ENCODE results near the gene USP32. TPM values are rescaled to one million over a fixed set of nuclear protein-coding genes. Genes with fewer than 3 reads are reported as not detected.
"Not testable (repeated sequence)": the region's sequence is repeated elsewhere in the genome, so short reads cannot be mapped to it uniquely, and the experiment has no call there.

The USP32 gene
- total RNA-seq, 2 donors from 2014 or later, result 27.5 to 34.2 TPM

- not testable (repeated sequence) for H3K4me1 Mint-ChIP-seq; H3K27ac Mint-ChIP-seq; ATAC-seq; H3K4me3 Mint-ChIP-seq; H3K9me3 ChIP-seq (ENCODE audit: control insufficient read depth, low read length, poor library complexity, severe bottlenecking); H3K27me3 Mint-ChIP-seq; DNase-seq
- peaks cover 14% of the 10 kb centered on the region for H3K36me3 Mint-ChIP-seq (ENCODE audit: low read depth)
These were observed 193.3 kb downstream of the USP32 start for GRCh38 chr17:60198630-60199029.

GRCh38 chr17:60194141-60194540 lies 197.8 kb downstream of the USP32 start:
- H3K4me1 Mint-ChIP-seq; ATAC-seq; H3K27me3 Mint-ChIP-seq; H3K4me3 Mint-ChIP-seq; DNase-seq; H3K9me3 ChIP-seq (ENCODE audit: control insufficient read depth, low read length, poor library complexity, severe bottlenecking): not testable (repeated sequence)
- Mint-ChIP-seq H3K36me3 (ENCODE audit: low read depth) (peaks cover 16% of the 10 kb centered on the region), H3K27ac (peak overlapping the region; percentile 68)

- no peak overlapping the region for H3K4me3 Mint-ChIP-seq
- no peak overlapping the region for H3K27ac Mint-ChIP-seq
- no peaks in the 10 kb centered on the region for H3K27me3 Mint-ChIP-seq
- H3K36me3 Mint-ChIP-seq (ENCODE audit: low read depth), result peaks cover 16% of the 10 kb centered on the region
- H3K4me1 Mint-ChIP-seq, result peaks cover 7% of the 10 kb centered on the region
- ATAC-seq, result no peak
- H3K9me3 ChIP-seq (ENCODE audit: control insufficient read depth, low read length, poor library complexity, severe bottlenecking), result no peaks in the 10 kb centered on the region
- DNase-seq, result no peak
These were observed 198.5 kb downstream of the USP32 start for GRCh38 chr17:60193482-60193881.

- H3K27me3 Mint-ChIP-seq; DNase-seq; H3K27ac Mint-ChIP-seq; H3K4me3 Mint-ChIP-seq; H3K4me1 Mint-ChIP-seq; ATAC-seq; H3K9me3 ChIP-seq (ENCODE audit: control insufficient read depth, low read length, poor library complexity, severe bottlenecking): not testable (repeated sequence)
- H3K36me3 Mint-ChIP-seq (ENCODE audit: low read depth), result peaks cover 16% of the 10 kb centered on the region
These were observed 198.9 kb downstream of the USP32 start for GRCh38 chr17:60193032-60193431.

GRCh38 chr17:60190032-60190431 lies 201.9 kb downstream of the USP32 start:
- not testable (repeated sequence) for DNase-seq; H3K4me1 Mint-ChIP-seq; H3K4me3 Mint-ChIP-seq; H3K9me3 ChIP-seq (ENCODE audit: control insufficient read depth, low read length, poor library complexity, severe bottlenecking); H3K27me3 Mint-ChIP-seq; ATAC-seq; H3K27ac Mint-ChIP-seq
- peaks cover 11% of the 10 kb centered on the region for H3K36me3 Mint-ChIP-seq (ENCODE audit: low read depth)

GRCh38 chr17:60188759-60189158 lies 203.2 kb downstream of the USP32 start:
- Mint-ChIP-seq H3K27ac (no peak overlapping the region), H3K36me3 (ENCODE audit: low read depth) (peaks cover 2% of the 10 kb centered on the region), H3K4me3 (no peak overlapping the region), H3K27me3 (no peaks in the 10 kb centered on the region), H3K4me1 (no peaks in the 10 kb centered on the region)
- DNase-seq (no peak), ATAC-seq (no peak)
- H3K9me3 ChIP-seq (ENCODE audit: control insufficient read depth, low read length, poor library complexity, severe bottlenecking), result no peaks in the 10 kb centered on the region

GRCh38 chr17:60186846-60187745 lies 204.8 kb downstream of the USP32 start:
- H3K36me3 Mint-ChIP-seq (ENCODE audit: low read depth); H3K4me1 Mint-ChIP-seq; H3K27me3 Mint-ChIP-seq; H3K4me3 Mint-ChIP-seq; ATAC-seq; H3K27ac Mint-ChIP-seq; H3K9me3 ChIP-seq (ENCODE audit: control insufficient read depth, low read length, poor library complexity, severe bottlenecking); DNase-seq: not testable (repeated sequence)

- H3K36me3 Mint-ChIP-seq (ENCODE audit: low read depth); H3K9me3 ChIP-seq (ENCODE audit: control insufficient read depth, low read length, poor library complexity, severe bottlenecking); H3K27me3 Mint-ChIP-seq; DNase-seq; H3K4me3 Mint-ChIP-seq; H3K27ac Mint-ChIP-seq; H3K4me1 Mint-ChIP-seq; ATAC-seq: not testable (repeated sequence)
These were observed 205.6 kb downstream of the USP32 start for GRCh38 chr17:60186372-60186771.

- H3K4me1 Mint-ChIP-seq; H3K27me3 Mint-ChIP-seq; ATAC-seq; H3K36me3 Mint-ChIP-seq (ENCODE audit: low read depth); H3K27ac Mint-ChIP-seq; DNase-seq; H3K9me3 ChIP-seq (ENCODE audit: control insufficient read depth, low read length, poor library complexity, severe bottlenecking); H3K4me3 Mint-ChIP-seq: not testable (repeated sequence)
These were observed 211.6 kb downstream of the USP32 start for GRCh38 chr17:60180380-60180779.

- not testable (repeated sequence) for ATAC-seq; DNase-seq; H3K36me3 Mint-ChIP-seq (ENCODE audit: low read depth); H3K4me3 Mint-ChIP-seq; H3K27ac Mint-ChIP-seq; H3K27me3 Mint-ChIP-seq; H3K9me3 ChIP-seq (ENCODE audit: control insufficient read depth, low read length, poor library complexity, severe bottlenecking); H3K4me1 Mint-ChIP-seq
These were observed 213.8 kb downstream of the USP32 start for GRCh38 chr17:60178180-60178579.

- DNase-seq; H3K27ac Mint-ChIP-seq; H3K4me3 Mint-ChIP-seq; ATAC-seq; H3K36me3 Mint-ChIP-seq (ENCODE audit: low read depth); H3K4me1 Mint-ChIP-seq; H3K9me3 ChIP-seq (ENCODE audit: control insufficient read depth, low read length, poor library complexity, severe bottlenecking); H3K27me3 Mint-ChIP-seq: not testable (repeated sequence)
These were observed 215.2 kb downstream of the USP32 start for GRCh38 chr17:60176763-60177162.

- H3K9me3 ChIP-seq (ENCODE audit: control insufficient read depth, low read length, poor library complexity, severe bottlenecking); ATAC-seq; H3K27ac Mint-ChIP-seq; H3K4me3 Mint-ChIP-seq; H3K36me3 Mint-ChIP-seq (ENCODE audit: low read depth); H3K27me3 Mint-ChIP-seq; DNase-seq: not testable (repeated sequence)
- peaks cover 14% of the 10 kb centered on the region for H3K4me1 Mint-ChIP-seq
These were observed 217.2 kb downstream of the USP32 start for GRCh38 chr17:60174767-60175166.

- no peaks in the 10 kb centered on the region for H3K9me3 ChIP-seq (ENCODE audit: control insufficient read depth, low read length, poor library complexity, severe bottlenecking)
- no peak for DNase-seq
- Mint-ChIP-seq H3K36me3 (ENCODE audit: low read depth) (no peaks in the 10 kb centered on the region), H3K27ac (no peak overlapping the region), H3K4me3 (no peak overlapping the region), H3K27me3 (no peaks in the 10 kb centered on the region), H3K4me1 (peaks cover 14% of the 10 kb centered on the region)
- ATAC-seq, result no peak
These were observed 217.9 kb downstream of the USP32 start for GRCh38 chr17:60174035-60174434.

- ATAC-seq, result no peak
- Mint-ChIP-seq H3K27ac (no peak overlapping the region), H3K36me3 (ENCODE audit: low read depth) (no peaks in the 10 kb centered on the region), H3K4me1 (peaks cover 14% of the 10 kb centered on the region), H3K4me3 (no peak overlapping the region), H3K27me3 (no peaks in the 10 kb centered on the region)
- H3K9me3 ChIP-seq (ENCODE audit: control insufficient read depth, low read length, poor library complexity, severe bottlenecking), result no peaks in the 10 kb centered on the region
- no peak for DNase-seq
These were observed 218.6 kb downstream of the USP32 start for GRCh38 chr17:60173304-60173819.

Data from T-helper 17 cell (primary cell).